GM19324 (cell line): Measurements from ENCODE around the gene CLEC11A.
A peak's percentile ranks its signal among the peaks of the same experiment; 100 is the strongest.
"Not testable (repeated sequence)": the region's sequence is repeated elsewhere in the genome, so short reads cannot be mapped to it uniquely, and the experiment has no call there.

ENCODE experiments used
- ATAC-seq: cut with Tn5 transposase; IDR thresholded peaks from one replicate; pipeline ENCODE4 v1.9.1; 2021; ENCODE audit warnings: mild to moderate bottlenecking, moderate library complexity; ENCODE audit not compliant: unreplicated experiment, low FRiP score

Gene CLEC11A

DNA sequence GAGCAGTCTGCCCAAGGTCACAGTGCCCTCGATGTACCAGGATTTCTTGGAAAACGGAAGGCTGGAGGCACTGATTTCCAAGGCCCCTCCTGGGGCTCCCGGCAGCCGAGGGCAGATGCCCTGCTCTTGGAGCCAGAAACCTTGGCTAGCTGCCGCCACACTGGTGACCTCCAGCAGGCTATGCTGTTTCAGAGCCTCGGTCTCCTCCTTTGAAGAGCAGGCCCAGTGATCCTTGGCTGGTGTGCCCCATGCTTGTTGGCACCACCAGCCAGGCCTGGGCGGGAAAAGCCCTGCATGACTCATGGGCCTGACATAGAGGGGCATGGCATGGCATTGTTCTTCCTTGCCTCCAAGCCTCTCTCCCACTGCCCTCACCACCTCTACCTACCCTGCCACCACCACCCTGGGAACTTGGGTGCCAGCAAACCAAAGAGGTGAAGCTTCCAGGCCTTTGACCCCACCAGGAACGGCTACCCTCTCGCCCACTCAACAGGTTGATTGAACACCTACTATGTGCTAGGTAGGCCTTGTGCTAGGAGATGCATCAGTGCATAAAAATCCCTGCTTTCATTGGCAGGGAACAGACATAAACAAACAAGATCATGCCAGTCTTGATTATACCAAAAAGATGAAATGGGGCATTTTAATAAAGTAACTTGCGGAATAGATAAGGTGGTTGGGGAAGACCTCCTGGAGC, 1.6 kb upstream of the CLEC11A start:
- ATAC-seq = no peak

DNA sequence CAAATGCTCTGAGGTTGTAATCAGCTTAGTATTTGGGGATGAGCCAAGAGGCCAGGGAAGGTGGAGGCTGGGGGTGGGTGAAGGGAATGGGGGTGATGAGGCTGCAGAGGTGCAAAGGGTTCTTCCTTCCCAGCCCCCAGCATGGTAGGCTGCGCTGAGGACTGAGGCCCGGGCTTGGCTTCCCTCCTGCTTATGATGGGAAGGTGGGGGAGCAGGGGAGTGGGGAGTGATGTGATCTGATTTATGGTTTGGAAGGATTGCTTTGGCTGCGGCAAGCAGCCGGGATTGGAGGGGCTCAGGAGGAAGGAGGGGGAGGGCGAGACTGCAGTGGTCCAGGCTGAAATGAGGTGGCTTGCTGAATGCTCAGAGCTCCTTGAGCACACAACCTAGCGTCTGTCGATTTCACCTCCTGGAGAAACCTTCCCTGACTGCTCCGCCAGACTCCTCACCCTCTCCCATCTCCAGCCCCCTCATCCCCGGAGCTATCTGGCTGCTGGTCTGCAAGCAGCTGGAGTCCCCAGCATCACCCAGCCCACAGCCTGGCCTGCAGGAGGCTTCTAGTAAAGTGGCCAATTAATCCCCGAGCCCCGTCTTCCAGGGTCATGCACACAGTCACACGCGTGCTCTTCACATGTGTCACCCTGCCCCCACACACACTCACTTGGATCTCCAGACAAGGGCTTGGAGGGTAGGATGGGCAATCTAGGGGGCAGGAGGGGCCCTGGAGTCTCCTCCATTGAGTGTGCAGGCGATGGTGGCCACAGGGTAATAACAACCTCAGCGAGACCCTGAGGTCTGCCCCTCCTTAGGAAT, 757 bp upstream of the CLEC11A start:
- no peak for ATAC-seq

DNA sequence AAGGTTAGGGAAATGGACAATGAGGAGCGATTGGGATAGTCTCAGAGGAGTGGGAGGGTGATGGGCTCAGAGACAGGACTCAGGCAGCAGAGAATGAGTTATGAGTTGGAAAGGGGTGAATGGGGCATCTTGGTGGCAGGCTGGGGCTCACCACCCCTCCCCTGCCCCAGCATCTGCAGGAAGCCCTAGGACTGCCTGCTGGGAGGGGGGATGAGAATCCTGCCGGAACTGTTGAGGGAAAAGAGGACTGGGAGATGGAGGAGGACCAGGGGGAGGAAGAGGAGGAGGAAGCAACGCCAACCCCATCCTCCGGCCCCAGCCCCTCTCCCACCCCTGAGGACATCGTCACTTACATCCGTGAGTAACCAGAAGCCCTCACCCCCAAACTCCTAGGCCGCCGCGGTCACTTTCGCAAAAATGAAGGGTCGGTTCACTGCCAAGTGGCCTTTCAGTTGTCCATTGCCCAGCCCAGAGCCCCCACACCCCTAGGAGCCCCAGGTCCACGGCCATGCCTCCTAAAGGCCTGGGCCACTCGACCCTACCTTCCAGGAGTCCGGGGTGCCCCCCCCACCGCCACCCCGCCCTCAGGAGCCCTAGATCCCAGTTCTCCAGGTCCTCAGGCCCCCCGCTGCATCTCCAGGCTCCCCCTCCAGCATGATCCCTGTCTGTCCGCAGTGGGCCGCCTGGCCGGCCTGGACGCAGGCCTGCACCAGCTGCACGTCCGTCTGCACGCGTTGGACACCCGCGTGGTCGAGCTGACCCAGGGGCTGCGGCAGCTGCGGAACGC, 764 bp downstream of the CLEC11A start:
- ATAC-seq = no peak

DNA sequence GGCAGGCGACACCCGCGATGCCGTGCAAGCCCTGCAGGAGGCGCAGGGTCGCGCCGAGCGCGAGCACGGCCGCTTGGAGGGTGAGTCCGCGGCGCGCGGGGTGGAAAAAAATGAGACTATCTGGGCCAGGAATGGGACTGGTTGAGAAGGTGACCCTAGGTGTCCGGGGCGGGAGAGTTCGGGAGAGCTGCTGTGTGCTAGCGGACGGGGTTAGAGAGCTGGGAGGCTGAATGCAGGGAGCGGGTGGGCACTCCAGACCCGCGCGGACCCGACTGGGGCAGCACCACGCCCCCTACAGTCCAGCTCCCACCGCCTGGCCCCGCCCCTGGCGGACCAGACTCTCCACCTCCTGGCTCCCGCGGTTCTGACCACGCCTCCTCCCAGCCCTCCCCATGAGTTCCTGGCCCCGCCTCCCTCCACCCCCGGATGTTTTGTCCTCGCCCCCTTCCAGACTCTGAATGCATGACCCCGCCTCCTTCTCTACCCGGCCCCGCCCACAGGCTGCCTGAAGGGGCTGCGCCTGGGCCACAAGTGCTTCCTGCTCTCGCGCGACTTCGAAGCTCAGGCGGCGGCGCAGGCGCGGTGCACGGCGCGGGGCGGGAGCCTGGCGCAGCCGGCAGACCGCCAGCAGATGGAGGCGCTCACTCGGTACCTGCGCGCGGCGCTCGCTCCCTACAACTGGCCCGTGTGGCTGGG, 1.5 kb downstream of the CLEC11A start:
- peak; percentile 77 for ATAC-seq

DNA sequence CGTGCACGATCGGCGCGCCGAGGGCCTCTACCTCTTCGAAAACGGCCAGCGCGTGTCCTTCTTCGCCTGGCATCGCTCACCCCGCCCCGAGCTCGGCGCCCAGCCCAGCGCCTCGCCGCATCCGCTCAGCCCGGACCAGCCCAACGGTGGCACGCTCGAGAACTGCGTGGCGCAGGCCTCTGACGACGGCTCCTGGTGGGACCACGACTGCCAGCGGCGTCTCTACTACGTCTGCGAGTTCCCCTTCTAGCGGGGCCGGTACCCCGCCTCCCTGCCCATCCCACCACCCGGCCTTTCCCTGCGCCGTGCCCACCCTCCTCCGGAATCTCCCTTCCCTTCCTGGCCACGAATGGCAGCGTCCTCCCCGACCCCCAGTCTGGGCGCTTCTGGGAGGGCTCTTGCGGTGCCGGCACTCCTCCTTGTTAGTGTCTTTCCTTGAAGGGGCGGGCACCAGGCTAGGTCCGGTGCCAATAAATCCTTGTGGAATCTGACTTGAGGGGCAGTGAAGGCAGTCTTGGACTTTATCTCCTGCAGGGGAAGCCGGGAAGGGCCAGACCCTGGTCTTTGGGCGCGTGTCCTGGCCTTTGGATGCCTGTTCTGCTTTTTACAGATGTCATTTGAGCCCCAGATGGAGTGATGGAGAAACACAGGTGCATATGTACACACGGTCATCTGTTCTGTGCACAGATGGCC, 2.2 kb downstream of the CLEC11A start:
- ATAC-seq = no peak

DNA sequence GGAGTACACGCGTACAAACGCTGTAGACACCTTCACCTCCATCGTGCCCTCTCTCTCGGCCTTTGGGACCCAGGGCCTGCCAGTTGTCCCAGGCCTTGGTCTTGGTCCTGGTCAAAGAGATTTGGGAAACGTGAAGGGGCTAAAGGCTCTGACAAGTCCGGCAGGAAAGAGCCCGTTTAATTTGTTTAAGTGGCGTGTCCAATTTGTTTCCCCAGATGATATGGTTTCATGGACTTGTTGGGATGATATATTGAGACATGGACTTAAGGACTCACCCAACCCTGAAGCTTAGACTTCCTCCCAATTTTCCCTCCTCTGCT, 2.7 kb downstream of the CLEC11A start:
- no peak for ATAC-seq

DNA sequence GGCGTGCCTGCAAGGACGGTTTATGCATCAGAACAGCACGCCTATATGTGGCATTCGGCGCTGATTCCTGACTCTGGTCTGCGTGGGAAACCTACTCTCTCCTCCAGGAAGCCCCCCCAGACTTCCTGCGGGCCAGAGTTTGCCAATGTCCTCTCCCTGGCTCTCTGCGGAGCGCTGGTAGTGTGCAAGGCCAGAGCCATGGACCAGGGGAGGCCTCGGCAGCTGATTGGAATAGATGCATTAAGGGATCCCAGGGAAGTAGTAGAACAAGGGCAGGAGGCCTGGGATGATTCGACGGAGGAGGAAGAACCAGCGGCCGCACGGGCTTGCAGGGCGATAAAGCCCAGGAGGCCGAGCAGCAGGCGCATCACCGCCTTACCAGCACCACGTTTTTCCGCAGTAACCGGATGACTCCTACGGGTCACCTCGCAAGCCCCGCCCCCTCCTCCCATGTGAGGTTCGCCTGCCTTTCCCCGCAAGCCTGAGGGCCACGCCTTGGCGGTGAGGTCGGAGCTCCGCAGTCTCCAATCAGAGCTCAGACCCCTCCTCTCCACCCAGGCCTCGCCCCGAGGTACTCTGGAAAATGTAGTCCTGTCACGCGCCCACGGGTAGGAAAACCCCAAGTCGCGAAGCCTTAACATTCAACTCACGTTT, 5.0 kb downstream of the CLEC11A start:
- no peak for ATAC-seq

DNA sequence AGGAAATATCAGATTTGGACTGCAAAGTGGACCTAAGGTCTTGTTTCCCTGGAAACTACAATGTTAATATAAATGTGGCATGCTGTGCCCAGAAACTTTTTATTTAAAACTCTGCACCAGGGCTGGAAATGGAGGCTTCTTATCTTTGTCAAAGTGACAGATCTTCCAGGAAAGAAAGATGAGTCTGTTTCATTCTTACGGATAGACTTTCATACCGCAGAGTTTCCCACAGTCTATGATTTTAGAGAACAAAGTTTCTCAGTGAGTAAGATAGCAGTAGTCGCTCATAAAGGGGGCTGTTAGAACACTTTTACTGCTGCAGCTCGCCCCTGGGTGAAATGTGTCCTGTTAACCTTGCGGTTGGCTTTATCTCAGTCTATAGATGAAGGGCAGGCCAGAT, 6.7 kb downstream of the CLEC11A start:
- ATAC-seq = no peak

DNA sequence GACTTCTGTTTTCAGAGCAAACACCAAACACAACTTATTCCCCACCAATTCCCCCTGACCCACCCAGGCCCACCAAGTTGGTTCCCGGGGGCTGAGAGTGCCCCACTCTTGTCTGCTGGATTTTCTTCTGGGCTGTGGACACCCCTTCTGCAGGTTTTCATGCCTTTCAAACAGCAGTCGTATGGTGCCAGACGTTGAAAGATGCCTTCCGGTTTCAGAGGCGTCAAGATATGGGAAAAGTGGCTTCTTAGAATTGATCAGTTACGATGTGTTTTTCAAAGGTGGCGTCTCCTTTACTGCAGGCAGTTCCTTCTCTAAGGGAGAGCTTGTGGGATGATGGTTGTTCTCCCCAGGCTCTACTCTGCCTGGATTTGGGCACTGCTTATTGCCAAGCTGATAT, 12.7 kb downstream of the CLEC11A start:
- no peak for ATAC-seq

DNA sequence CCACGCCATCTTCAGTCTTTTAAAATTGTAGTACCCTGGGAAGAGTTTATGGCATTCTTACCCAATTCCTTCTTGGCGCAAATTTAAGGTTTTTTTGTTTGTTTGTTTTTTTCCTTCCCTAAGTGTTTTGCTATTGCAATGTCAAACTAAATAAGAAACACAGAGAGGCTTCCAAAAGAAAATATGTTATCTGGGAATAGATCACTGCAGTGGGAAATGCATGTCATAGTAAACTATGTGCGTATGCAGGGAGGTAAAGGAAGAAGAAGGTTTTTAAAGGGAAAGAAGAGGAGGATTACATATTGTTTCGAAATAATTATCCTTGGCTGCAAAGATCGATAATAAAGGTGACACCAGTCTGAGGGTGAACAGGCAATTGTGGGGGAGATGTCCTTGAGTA, 13.2 kb downstream of the CLEC11A start:
- no peak for ATAC-seq

DNA sequence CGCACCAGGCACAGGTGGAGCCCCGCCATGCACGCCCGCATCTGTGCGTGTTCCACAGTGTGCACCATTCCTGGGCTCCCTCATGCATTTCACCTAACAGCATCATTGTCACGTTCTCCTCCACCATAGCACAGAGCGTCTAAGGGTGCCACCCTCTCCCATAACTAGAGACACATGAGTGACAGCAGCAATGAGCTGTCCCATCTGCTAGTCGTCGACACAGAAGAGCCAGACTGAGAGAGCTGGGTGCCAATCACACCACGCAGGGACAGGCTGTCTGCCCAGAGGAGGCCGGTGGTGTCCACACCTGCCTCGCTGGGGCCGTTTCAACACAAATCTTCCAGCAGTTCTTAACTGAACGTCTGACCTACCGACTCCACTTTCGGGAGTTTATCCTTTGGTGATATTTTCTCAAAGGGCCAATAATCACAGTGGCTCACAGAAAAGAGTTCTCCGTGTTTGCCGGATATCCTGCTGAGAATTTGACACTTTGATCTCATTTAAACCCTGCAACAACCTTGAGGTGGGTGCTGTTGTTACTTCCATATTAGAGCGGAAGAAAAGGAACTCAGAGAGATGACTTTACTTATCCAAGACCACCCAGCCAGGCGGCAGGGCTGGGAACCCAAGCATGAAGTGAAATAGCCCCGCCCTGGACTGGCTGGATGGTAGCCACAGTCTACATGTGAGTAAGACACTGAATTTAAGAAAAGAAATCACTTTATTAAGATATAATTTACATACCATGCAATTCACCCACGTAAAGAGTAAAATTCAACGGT, 16.2 kb downstream of the CLEC11A start:
- no peak for ATAC-seq

DNA sequence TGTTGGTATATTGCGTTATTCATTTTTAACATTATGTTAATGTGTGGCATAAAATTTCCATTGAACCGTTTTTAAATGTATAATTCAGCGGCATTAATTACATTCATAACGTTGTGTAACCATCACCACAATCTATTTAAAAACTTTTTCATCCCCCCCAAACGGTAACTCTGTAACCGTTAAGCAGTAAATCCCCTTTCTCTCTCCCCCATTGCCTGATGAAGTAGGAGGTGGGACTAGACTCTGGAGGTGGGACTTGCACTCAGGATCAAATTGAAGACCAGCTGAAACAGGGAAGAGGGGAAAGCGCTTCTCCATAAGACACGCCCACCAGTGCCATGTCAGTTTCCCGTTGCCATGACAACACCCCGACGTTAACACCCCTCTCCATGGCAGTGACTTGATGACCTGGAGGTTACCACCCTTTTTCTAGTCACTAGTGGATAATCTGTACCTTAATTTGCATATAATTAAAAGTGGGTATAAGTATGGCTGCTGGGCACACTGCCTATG, 16.8 kb downstream of the CLEC11A start:
- ATAC-seq = no peak

DNA sequence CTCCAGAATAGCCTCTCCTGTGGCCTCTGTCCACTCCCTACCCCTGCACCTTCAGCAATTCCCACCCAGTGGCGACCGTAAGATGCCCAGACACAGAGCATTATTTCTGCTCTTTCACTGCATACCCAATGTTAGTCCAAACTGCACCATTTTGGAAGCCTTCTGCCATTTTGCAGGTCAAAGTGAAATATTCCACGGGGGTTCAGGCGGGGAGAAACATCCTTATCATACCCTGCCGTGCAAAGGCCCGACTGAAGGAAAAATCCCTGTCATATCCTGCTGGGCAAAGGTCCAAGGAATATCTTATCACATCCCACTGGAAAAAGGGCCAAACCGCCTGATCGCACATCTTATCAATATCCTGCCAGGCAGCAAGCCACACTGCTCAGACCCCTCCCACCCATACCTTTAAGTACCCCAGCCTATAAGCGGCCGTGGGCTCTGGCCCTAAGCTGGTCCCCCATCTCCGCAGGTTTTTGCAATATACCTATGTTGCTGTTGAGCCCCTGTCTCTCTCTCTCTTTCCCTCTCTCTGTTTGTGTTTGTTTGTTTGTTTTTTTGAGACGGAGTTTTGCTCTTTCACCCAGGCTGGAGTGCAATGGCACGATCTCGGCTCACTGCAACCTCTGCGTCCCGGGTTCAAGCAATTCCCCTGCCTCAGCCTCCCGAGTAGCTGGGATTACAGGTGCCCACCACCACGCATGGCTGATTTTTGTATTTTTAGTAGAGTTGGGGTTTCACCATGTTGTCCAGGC, 18.2 kb downstream of the CLEC11A start:
- ATAC-seq = no peak

DNA sequence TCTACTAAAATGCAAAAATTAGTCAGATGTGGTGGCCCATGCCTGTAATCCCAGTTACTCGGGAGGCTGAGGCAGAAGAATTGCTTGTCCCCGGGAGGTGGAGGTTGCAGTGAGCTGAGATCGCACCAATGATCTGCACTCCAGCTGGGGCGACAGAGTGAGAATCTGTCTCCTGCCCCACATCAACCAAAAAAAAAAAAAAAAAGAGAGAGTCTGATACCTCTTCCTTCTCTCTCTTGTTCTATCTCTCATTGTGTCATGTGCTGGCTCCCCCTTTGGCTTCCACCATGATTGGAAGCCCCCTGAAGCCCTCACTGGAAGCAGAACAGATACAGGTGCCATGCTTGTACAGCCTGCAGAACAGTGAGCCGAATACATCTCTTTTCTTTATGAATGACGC, 20.4 kb downstream of the CLEC11A start:
- ATAC-seq = no peak

DNA sequence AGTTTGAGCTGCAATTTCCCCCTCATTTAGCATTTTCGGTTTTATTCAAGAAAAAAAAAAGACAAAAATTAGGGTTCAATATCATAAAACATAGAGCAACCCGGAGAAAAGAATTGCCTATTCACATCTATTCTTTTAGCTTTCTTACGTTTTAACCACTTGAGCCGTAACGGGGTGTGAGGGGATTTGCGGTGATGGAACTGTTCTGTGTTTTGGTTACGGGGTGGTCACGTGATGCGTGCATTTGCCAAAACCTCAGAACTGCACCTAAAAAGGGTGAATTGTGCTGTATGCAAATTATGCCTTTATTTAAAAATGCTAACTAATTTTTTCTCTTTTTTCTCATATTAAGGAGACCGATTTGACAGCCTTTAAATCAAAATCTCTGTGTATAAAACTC, 22.1 kb downstream of the CLEC11A start:
- no peak for ATAC-seq

DNA sequence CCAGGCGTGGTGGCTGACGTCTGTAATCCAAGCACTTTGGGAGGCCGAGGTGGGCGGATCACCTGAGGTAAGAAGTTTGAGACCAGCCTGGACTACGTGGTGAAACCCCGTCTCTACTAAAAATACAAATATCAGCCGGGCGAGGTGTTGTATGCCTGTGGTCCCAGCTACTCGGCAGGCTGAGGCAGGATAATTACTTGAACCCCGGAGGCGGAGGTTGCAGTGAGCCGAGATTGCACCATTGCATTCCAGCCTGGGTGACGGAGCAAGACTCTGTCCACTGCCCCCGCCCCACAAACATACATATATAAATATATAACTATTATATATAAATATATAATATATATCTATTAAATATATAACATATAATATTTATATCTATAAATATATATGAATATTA, 24.0 kb downstream of the CLEC11A start:
- not testable (repeated sequence) for ATAC-seq

DNA sequence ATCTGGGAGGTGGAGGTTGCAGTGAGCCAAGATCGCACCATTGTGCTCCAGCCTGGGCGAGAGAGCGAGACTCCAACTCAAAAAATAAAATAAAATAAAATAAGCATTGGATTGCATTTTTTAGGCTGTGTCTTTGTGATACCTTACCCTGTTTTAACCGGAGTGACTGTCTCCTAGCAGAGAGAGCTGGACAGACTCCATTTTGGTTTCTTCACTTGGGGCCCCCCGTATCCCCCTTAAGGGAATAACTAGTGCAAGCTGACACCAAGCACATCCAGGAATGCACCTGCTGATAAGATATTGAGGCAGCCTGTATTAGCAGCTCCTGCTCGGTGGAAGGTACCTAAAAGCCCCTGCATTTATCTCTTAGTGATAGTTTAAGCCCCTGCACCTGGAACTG, 26.3 kb downstream of the CLEC11A start:
- ATAC-seq = no peak

DNA sequence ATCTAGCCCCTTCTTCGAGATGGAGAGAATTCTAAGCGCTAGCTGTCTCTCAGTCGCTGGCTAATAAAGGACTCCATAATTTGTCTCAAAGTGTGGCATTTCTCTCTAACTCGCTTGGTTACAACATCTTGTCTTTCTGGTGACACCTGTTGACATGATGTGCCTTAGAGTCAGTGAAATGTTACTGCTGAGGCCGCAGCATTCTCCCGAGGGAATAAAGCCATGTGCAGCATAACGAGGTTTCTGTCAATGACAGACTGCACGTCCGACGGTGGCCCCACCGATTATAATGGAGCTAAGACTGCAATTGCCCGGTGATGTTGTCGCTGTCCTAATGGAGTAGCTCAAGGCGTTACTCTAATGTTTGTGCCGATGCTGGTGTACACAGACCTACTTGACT, 26.8 kb downstream of the CLEC11A start:
- no peak for ATAC-seq
